Measurements from ENCODE around the gene SURF6. TPM values are rescaled to one million over a fixed set of nuclear protein-coding genes. Genes with fewer than 3 reads are reported as not detected.

Gene SURF6
- total RNA-seq, 2 experiments from 2014 or later = 19.2 to 27.8 TPM

- peaks cover 36% of the 10 kb centered on the region for H3K4me1 ChIP-seq (ENCODE audit: insufficient read depth, low read length, poor library complexity, severe bottlenecking)
Measured at GRCh38 chr9:133344979-133345378, 9.0 kb upstream of the SURF6 start.

DNA sequence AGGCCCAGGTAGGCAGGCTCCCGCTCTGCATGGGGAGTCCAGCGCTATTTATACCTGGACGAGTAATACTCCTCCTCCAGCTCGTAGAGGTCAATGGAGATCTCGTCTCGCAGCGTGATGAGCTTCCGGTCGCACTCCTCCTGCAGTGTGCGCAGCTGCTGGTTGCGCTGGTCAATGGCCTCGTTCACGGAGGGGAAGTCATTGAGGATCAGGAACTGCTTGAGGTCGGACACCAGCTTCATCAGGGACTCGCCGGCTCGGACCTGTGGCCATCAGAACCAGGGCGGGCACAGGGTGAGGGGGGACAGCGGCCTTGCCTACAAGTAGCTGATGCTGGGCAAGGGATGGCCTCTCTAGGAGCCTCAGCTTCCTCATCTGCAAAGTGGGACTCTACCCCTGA lies 8.1 kb upstream of the SURF6 start:
- Histone ChIP-seq H3K9me3 (ENCODE audit: low read length) (no peaks in the 10 kb centered on the region), H3K79me2 (ENCODE audit: insufficient read depth, low read depth, low read length) (peaks cover 34% of the 10 kb centered on the region), H3K4me3 (ENCODE audit: low read depth, low read length, poor library complexity, severe bottlenecking) (no peak overlapping the region), H3K36me3 (ENCODE audit: insufficient read depth, low read length) (peaks cover 84% of the 10 kb centered on the region), H3K4me1 (ENCODE audit: insufficient read depth, low read length, poor library complexity, severe bottlenecking) (peaks cover 30% of the 10 kb centered on the region), H3K9me2 (ENCODE audit: insufficient read depth, low read length) (no peaks in the 10 kb centered on the region), H2AFZ (ENCODE audit: low read length) (no peak overlapping the region), H3K27ac (ENCODE audit: low read depth, low read length, poor library complexity, severe bottlenecking) (no peak overlapping the region), H4K20me1 (ENCODE audit: insufficient read depth, low read length) (peaks cover 5% of the 10 kb centered on the region), H3K4me2 (ENCODE audit: low read length) (no peak overlapping the region)
- no peak for DNase-seq (ENCODE audit: low spot score)
- CTCF ChIA-PET (ENCODE audit: unreplicated experiment) = no interaction called here
- no TSS peak for BruUV-seq (replicated peaks)
- intact Hi-C loops (cut with micrococcal nuclease; ENCODE audit: unreplicated experiment) = no loop called here
- no peak for TF ChIP-seq EZH2phosphoT487 (IDR thresholded peaks at IDR 0.05; ENCODE audit: borderline replicate concordance, low read depth, low read length)
- TF ChIP-seq, protein P1, sequence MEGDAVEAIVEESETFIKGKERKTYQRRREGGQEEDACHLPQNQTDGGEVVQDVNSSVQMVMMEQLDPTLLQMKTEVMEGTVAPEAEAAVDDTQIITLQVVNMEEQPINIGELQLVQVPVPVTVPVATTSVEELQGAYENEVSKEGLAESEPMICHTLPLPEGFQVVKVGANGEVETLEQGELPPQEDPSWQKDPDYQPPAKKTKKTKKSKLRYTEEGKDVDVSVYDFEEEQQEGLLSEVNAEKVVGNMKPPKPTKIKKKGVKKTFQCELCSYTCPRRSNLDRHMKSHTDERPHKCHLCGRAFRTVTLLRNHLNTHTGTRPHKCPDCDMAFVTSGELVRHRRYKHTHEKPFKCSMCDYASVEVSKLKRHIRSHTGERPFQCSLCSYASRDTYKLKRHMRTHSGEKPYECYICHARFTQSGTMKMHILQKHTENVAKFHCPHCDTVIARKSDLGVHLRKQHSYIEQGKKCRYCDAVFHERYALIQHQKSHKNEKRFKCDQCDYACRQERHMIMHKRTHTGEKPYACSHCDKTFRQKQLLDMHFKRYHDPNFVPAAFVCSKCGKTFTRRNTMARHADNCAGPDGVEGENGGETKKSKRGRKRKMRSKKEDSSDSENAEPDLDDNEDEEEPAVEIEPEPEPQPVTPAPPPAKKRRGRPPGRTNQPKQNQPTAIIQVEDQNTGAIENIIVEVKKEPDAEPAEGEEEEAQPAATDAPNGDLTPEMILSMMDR (conservative IDR thresholded peaks at IDR 0.05; ENCODE audit: low read length) = no peak
- POLR2A ChIA-PET = interaction anchor here (1.1 kb wide), 1 partner anchor 115 kb away, joined by 5 read pairs; the partner anchor contains the start of gene CACFD1

More at GRCh38 chr9:133344979-133345378, 9.0 kb upstream of the SURF6 start:
- no peak for TF ChIP-seq EZH2phosphoT487 (IDR thresholded peaks at IDR 0.05; ENCODE audit: borderline replicate concordance, low read depth, low read length)
- TF ChIP-seq, protein P1 (conservative IDR thresholded peaks at IDR 0.05; ENCODE audit: low read length) = no peak
- intact Hi-C loops (cut with micrococcal nuclease; ENCODE audit: unreplicated experiment) = loop anchor here (5.0 kb wide), 1 partner anchor 72 kb away; the partner anchor contains the start of gene REXO4
- Histone ChIP-seq H3K27ac (ENCODE audit: low read depth, low read length, poor library complexity, severe bottlenecking) (no peak overlapping the region), H3K4me3 (ENCODE audit: low read depth, low read length, poor library complexity, severe bottlenecking) (no peak overlapping the region), H3K36me3 (ENCODE audit: insufficient read depth, low read length) (peaks cover 84% of the 10 kb centered on the region), H3K79me2 (ENCODE audit: insufficient read depth, low read depth, low read length) (peaks cover 43% of the 10 kb centered on the region), H3K9me3 (ENCODE audit: low read length) (no peaks in the 10 kb centered on the region), H4K20me1 (ENCODE audit: insufficient read depth, low read length) (peaks cover 14% of the 10 kb centered on the region), H3K9me2 (ENCODE audit: insufficient read depth, low read length) (no peaks in the 10 kb centered on the region), H2AFZ (ENCODE audit: low read length) (no peak overlapping the region), H3K4me2 (ENCODE audit: low read length) (no peak overlapping the region)
- BruUV-seq (replicated peaks) = no TSS peak
- CTCF ChIA-PET (ENCODE audit: unreplicated experiment) = no interaction called here
- POLR2A ChIA-PET = no interaction called here
- DNase-seq (ENCODE audit: low spot score) = no peak

DNA sequence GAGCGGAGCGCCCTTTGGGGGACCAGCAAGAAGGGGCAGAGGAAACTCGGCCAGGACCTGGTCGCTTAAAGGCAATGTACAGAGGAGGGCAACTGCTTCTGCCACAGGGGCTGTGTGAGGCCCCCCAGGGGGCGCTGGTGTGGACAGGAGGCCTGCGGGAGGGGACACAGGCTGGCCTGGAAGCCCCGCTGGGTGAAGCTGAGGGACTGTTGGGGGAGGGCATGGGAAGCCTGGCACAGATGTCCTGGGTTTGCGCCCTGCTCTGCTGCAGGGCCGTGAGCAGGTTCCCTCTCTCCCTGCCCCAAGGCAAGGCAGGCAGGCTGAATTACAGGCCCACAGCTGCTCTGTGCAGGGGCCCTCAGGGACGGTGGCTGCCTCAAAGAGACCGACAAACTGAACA lies 6.6 kb upstream of the SURF6 start:
- BruUV-seq (replicated peaks) = no TSS peak
- Histone ChIP-seq H3K4me3 (ENCODE audit: low read depth, low read length, poor library complexity, severe bottlenecking) (no peak overlapping the region), H3K9me2 (ENCODE audit: insufficient read depth, low read length) (no peaks in the 10 kb centered on the region), H4K20me1 (ENCODE audit: insufficient read depth, low read length) (no peaks in the 10 kb centered on the region), H3K27ac (ENCODE audit: low read depth, low read length, poor library complexity, severe bottlenecking) (no peak overlapping the region), H2AFZ (ENCODE audit: low read length) (no peak overlapping the region), H3K9me3 (ENCODE audit: low read length) (no peaks in the 10 kb centered on the region), H3K79me2 (ENCODE audit: insufficient read depth, low read depth, low read length) (peaks cover 23% of the 10 kb centered on the region), H3K4me2 (ENCODE audit: low read length) (no peak overlapping the region), H3K4me1 (ENCODE audit: insufficient read depth, low read length, poor library complexity, severe bottlenecking) (peaks cover 30% of the 10 kb centered on the region), H3K36me3 (ENCODE audit: insufficient read depth, low read length) (peaks cover 86% of the 10 kb centered on the region)
- CTCF ChIA-PET (ENCODE audit: unreplicated experiment) = no interaction called here
- TF ChIP-seq, protein P1 (conservative IDR thresholded peaks at IDR 0.05; ENCODE audit: low read length) = no peak; the same call in 1 of the 2 replicates
- TF ChIP-seq EZH2phosphoT487 (IDR thresholded peaks at IDR 0.05; ENCODE audit: borderline replicate concordance, low read depth, low read length) = no peak
- POLR2A ChIA-PET = no interaction called here
- intact Hi-C loops (cut with micrococcal nuclease; ENCODE audit: unreplicated experiment) = no loop called here
- no peak for DNase-seq (ENCODE audit: low spot score)

All from OCI-LY7 (cell line).